ENCODE results near the gene MSRB1. TPM values are rescaled to one million over a fixed set of nuclear protein-coding genes. Genes with fewer than 3 reads are reported as not detected.
"Not testable (repeated sequence)": the region's sequence is repeated elsewhere in the genome, so short reads cannot be mapped to it uniquely, and the experiment has no call there.

Gene MSRB1
- total RNA-seq, 1 donor from 2014 or later = 18.4 TPM

- DNase-seq (ENCODE audit: extremely low read depth, low read depth, low spot score) = no peak
These were observed 1.6 kb downstream of the MSRB1 start for GRCh38 chr16:1941162-1942046.

GRCh38 chr16:1940273-1941161 is 2.5 kb downstream of the MSRB1 start:
- DNase-seq (ENCODE audit: extremely low read depth, low read depth, low spot score) = no peak

GRCh38 chr16:1939833-1940232 is 3.2 kb downstream of the MSRB1 start:
- not testable (repeated sequence) for DNase-seq (ENCODE audit: extremely low read depth, low read depth, low spot score)

- DNase-seq (ENCODE audit: extremely low read depth, low read depth, low spot score) = no peak
These were observed 4.1 kb downstream of the MSRB1 start for GRCh38 chr16:1938910-1939309.

DNA sequence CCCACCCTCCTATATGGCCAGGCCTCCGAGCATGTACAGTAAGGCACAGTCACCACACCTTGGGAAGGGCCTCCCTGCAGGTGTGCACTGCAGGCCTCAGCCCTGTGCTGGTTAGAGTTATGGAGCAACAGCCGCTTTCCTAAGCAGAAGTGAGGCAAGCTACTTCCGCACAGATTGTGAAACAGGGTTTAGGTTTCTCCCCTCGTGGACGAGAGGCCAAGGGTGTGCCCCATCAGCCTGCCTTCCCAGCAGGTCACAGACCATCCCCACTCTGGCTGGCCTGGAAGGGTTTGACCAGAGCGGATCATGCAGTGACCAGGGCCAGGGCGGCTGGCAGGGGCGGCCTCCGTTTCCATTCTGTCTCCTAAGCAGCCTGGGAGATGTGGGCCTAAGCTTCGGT is 4.7 kb downstream of the MSRB1 start:
- DNase-seq (ENCODE audit: extremely low read depth, low read depth, low spot score) = no peak

GRCh38 chr16:1936945-1937479 is 6.0 kb downstream of the MSRB1 start:
- no peak for DNase-seq (ENCODE audit: extremely low read depth, low read depth, low spot score)

DNA sequence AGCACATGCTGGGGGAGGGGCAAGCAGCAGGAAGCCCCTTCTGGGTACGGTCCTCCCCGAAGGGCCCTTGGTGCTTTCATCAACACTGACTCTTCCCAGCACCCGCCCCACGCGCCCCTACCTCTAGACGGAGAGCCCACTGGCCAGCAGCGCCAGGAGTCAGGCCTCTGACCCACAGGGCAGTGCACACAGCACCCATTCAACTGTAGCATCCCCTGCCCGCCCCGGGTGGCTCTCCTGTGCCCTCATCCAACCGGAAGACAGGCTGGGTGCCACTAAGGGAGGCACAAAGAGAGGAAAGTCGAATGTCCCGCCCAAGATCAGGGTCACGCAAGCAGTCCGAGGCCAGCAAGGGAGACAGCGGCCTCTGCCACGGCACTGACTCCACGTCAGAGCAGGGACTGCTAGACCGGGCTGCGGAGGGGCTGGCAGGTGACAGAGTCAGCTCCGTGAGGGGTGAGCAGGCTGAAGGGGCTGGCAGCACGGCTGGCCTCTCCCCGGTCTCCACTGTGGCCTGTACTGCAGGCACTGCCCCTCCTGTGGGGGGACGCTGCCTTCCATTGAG is 9.8 kb downstream of the MSRB1 start:
- no peak for DNase-seq (ENCODE audit: extremely low read depth, low read depth, low spot score)

DNA sequence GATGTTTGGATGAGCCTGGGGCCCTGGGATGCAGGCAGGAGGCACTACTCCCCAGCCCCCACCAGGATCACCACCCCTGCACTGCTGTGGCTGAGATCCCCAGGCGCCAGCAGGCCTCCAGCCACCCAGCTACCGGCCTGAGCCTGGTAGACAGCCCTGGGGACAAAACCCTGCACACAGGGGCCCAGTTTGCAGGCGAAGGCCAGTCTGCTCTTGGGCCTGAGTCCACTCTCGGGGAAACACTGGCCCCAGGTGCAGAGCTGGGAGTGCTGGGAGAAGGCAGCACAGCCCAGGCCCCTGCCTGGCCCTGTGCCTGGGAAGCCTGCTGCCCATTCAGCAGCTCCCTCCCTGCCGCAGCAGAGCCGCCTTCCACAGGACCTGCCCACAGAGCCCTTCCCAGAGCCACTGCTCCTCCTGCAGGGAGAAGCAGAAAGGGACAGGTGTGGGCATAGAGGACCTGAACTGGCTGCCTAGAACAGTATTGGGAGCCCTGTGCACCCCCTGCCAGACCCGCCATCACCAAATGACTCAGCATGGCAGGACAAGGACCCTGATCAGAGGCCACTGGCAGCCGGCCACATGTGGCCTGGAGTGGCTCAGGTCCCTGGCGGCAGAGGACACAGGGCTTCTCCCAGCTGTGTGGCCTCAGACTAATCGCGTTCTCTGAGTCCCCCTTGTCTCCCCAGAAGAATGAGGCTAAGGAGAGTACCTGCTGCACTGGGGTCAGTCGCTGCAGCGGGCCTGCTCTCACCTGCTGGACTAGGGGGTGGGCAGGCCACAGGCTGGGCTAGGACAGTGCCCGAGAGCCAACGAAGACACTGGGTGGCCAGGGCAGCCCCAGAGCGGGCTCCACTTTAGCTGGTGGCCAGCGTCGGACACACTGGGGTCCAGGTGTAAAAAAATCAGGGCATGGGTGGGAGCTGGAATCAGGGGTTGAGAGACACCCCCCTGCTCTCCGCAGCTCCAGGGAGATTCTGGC is 10.7 kb downstream of the MSRB1 start:
- no peak for DNase-seq (ENCODE audit: extremely low read depth, low read depth, low spot score)

- no peak for DNase-seq (ENCODE audit: extremely low read depth, low read depth, low spot score)
These were observed 12.7 kb downstream of the MSRB1 start for GRCh38 chr16:1930338-1930720.

DNA sequence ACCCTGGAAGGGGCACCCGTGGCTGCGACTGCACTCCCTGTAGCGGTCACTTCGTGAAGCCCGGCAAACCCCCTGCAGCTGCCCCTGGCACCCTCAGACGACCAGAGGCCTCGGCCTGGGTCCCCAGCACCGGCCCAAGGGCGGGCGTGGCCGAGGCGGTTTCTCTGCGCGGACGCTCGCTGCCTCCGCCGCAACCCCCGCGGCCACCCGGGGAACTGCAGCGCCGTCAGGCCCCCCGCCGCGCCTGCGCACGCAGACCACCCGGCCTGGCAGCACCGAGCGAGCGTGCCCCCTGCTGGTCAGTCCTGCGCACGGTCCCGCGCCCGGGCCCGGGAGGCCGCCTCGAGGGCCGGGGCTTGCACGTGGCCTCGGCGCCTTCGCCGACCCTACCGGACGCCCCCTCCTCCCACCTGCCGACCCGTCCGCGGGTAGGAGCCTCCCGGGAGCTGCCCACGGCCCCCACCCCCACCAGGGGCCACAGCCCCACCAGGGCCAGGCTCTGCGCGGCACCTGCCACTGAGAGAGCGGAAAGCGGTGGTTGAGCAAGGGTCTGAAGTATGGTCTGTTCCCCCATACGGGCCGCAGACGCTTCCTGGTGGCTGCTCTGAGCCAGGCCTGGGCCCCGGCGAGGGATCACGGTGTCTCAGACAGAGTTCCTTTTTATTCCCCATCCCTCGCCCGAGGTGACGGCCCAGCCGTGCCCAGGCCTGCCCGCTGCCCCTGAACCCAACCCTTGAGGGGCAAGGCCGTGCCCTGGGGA is 13.2 kb downstream of the MSRB1 start:
- no peak for DNase-seq (ENCODE audit: extremely low read depth, low read depth, low spot score)

GRCh38 chr16:1929105-1929504 is 13.9 kb downstream of the MSRB1 start:
- no peak for DNase-seq (ENCODE audit: extremely low read depth, low read depth, low spot score)

- DNase-seq (ENCODE audit: extremely low read depth, low read depth, low spot score) = no peak
These were observed 16.7 kb downstream of the MSRB1 start for GRCh38 chr16:1926271-1926670.

GRCh38 chr16:1924095-1924494 is 18.9 kb downstream of the MSRB1 start:
- DNase-seq (ENCODE audit: extremely low read depth, low read depth, low spot score) = no peak

DNA sequence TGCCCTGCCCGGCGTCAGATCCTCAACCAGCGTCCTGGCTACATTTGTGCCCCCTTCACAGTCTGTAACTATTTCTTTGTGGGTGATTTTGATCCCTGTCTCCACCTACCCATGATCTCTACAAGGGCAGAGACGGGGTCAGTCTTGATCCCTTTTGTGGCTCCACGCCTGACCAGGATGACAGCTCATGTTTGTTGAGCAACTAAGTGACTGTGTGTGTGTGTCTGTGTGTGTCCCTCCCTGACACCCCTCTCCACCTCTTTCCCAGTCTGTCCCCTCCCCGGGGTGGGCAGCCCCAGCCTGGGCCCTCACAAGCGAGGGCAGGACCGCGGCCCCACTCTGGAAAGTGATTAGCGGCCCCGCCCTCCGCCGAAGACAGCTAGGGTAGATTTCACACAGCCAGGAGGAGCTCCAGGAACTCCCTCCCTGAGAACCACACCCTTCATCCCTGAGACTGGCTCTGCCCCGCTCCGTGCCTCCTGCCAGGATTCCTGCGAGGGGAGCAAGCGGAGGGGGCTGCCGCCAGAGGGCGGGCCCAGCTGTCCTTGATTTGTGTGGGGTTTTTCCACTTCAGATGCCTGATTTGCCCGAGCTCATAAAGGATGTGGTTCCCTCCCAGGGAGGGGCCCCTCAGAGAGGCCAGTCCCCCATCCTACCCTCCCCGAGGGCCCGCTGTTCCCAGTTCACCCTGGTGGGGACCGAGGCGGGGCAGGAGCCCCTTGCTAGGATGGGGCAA is 19.5 kb downstream of the MSRB1 start:
- no peak for DNase-seq (ENCODE audit: extremely low read depth, low read depth, low spot score)

- DNase-seq (ENCODE audit: extremely low read depth, low read depth, low spot score) = no peak
These were observed 20.6 kb downstream of the MSRB1 start for GRCh38 chr16:1922357-1922756.

GRCh38 chr16:1920727-1921171 is 22.2 kb downstream of the MSRB1 start:
- DNase-seq (ENCODE audit: extremely low read depth, low read depth, low spot score) = no peak

GRCh38 chr16:1920122-1920521 is 22.9 kb downstream of the MSRB1 start:
- DNase-seq (ENCODE audit: extremely low read depth, low read depth, low spot score) = not testable (repeated sequence)

DNA sequence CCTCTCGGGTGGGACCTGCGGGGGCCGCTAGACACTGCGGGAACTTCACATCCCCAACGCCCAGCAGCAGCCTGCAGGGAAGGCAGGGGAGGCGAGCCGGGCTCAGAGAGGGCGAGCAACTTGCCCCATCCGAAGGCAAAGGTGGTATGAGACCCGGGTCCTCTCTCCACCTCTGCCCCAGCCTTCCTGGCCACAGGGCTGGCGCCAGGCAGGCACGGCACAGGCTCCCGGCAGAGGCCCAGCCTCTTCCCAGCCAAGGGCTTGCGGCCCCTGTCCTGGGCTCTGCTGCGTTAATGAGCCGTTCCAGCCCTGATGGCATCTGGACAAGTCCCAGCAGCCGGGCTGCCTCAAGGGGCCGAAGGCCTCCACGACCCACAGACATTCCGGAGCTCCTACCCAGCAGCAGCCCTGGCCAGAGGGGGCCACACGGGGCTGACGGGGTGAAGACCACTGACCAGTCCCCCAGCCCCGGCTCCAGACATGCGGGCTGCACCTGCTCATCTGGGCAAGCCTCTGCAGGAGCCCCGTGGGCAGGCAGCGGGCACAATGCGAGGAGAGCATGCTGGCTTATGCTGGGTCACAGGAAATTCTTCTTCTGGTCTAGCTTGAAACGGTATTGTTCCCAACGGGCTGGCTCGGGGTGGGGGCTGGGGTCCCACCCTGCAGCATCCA is 23.5 kb downstream of the MSRB1 start:
- DNase-seq (ENCODE audit: extremely low read depth, low read depth, low spot score) = no peak

All from glomerular endothelial cell (primary cell).